OCI-LY7 (cell line): Measurements from ENCODE around the gene FUNDC2. TPM values are rescaled to one million over a fixed set of nuclear protein-coding genes. Genes with fewer than 3 reads are reported as not detected.

Experiments
- BruUV-seq: library from RNA; stranded (reverse); fragments of 400-500 nt; replicated peaks from 2 replicates; lab custom pipeline; 2021; lab: Mats Ljungman, UMichigan
- CTCF ChIA-PET: fragments of 300-600 bp; sonication (Branson Sonifier 250); formaldehyde crosslinking; loops from one replicate; lab custom pipeline; 2022; ENCODE audit warnings: antibody characterized with exemption; ENCODE audit not compliant: unreplicated experiment; lab: Charles Lee
- POLR2A ChIA-PET: fragments of 300-600 bp; sonication (Branson Sonifier 250); formaldehyde crosslinking; loops from one replicate; lab custom pipeline; 2022; ENCODE audit warnings: antibody characterized with exemption; lab: Charles Lee
- DNase-seq: peaks from one replicate; pipeline ENCODE4 v3.0.0-alpha.2; 2015; ENCODE audit warnings: low spot score
- H2AFZ ChIP-seq: fragments of 200-600 bp; sonication (generic), shearing (Covaris generic); 2 replicates; pipeline ENCODE4 v1.6.1; 2014; ENCODE audit warnings: mild to moderate bottlenecking, antibody characterized with exemption, low read length, moderate library complexity
- H3K27ac ChIP-seq: fragments of 200-600 bp; sonication (generic); 2 replicates; pipeline ENCODE4 v1.5.1; 2014; ENCODE audit warnings: mixed run types, low read depth, mild to moderate bottlenecking, moderate library complexity, low read length, inconsistent platforms; ENCODE audit not compliant: poor library complexity, severe bottlenecking
- H3K36me3 ChIP-seq: fragments of 200-600 bp; sonication (generic); 2 replicates; pipeline ENCODE4 v1.6.1; 2014; ENCODE audit warnings: mild to moderate bottlenecking, antibody characterized with exemption, low read length, moderate library complexity, mixed read lengths; ENCODE audit not compliant: insufficient read depth
- H3K4me1 ChIP-seq: fragments of 200-600 bp; sonication (generic); 2 replicates; pipeline ENCODE4 v1.5.1; 2014; ENCODE audit warnings: mild to moderate bottlenecking, low read length; ENCODE audit not compliant: insufficient read depth, poor library complexity, severe bottlenecking
- H3K4me2 ChIP-seq: fragments of 200-600 bp; sonication (generic); 2 replicates; pipeline ENCODE4 v1.6.1; 2014; ENCODE audit warnings: mild to moderate bottlenecking, low read length
- H3K4me3 ChIP-seq: fragments of 200-600 bp; sonication (generic); 2 replicates; pipeline ENCODE4 v1.5.1; 2014; ENCODE audit warnings: mild to moderate bottlenecking, low read depth, low read length; ENCODE audit not compliant: poor library complexity, severe bottlenecking
- H3K79me2 ChIP-seq: fragments of 200-600 bp; sonication (generic); 2 replicates; pipeline ENCODE4 v1.6.1; 2016; ENCODE audit warnings: low read depth, mild to moderate bottlenecking, low read length, moderate library complexity, mixed read lengths; ENCODE audit not compliant: insufficient read depth
- H3K9me2 ChIP-seq: fragments of 200-600 bp; sonication (generic); 2 replicates; pipeline ENCODE4 v1.6.1; 2016; ENCODE audit warnings: mild to moderate bottlenecking, low read length, mixed read lengths; ENCODE audit not compliant: insufficient read depth
- H3K9me3 ChIP-seq: fragments of 200-600 bp; sonication (generic); 2 replicates; pipeline ENCODE4 v1.6.1; 2014; ENCODE audit warnings: mild to moderate bottlenecking, mixed run types, low read length, mixed read lengths
- H4K20me1 ChIP-seq: fragments of 200-600 bp; sonication (generic); 2 replicates; pipeline ENCODE4 v1.6.1; 2014; ENCODE audit warnings: mild to moderate bottlenecking, antibody characterized with exemption, low read length, moderate library complexity, mixed read lengths; ENCODE audit not compliant: insufficient read depth
- CTCF ChIP-seq: fragments of 200-600 bp; sonication (generic); conservative IDR thresholded peaks from 2 replicates; pipeline ENCODE4 v1.5.1; 2014; ENCODE audit warnings: mild to moderate bottlenecking, antibody characterized with exemption, low read length, moderate library complexity, mixed read lengths
- EZH2phosphoT487 ChIP-seq: fragments of 200-600 bp; sonication (generic); IDR thresholded peaks from 2 replicates; pipeline ENCODE4 v1.6.1; 2018; ENCODE audit warnings: low read depth, borderline replicate concordance, mild to moderate bottlenecking, mixed run types, antibody characterized with exemption, low read length, moderate library complexity, mixed read lengths
- intact Hi-C: fragments of 100-400 bp; cut with micrococcal nuclease; formaldehyde crosslinking; loops from one replicate; pipeline ENCODE4 v1.10.0; 2022; ENCODE audit not compliant: unreplicated experiment
- total RNA-seq, 2 experiments: library from RNA; depleted of rRNA in 1 of 2; stranded (reverse); fragments of >200 nt in 1 of 2; shearing (Covaris generic) in 1 of 2; gene quantifications; 2 replicates each; pipeline ENCODE4 v1.2.3, GENCODE V29; 2014 to 2022

Gene FUNDC2
- total RNA-seq, 2 experiments from 2014 or later, result 37.2 to 50.0 TPM

- TF ChIP-seq CTCF (peak; percentile 77), EZH2phosphoT487 (no peak)
- no TSS peak for BruUV-seq
- Histone ChIP-seq H3K9me3 (no peaks in the 10 kb centered on the region), H3K4me2 (peak overlapping the region; percentile 57), H2AFZ (peak overlapping the region; percentile 91), H3K4me1 (peaks cover 6% of the 10 kb centered on the region), H3K36me3 (no peaks in the 10 kb centered on the region), H3K4me3 (peak overlapping the region; percentile 34), H3K27ac (no peak overlapping the region), H3K79me2 (no peaks in the 10 kb centered on the region), H3K9me2 (no peaks in the 10 kb centered on the region), H4K20me1 (no peaks in the 10 kb centered on the region)
- CTCF ChIA-PET, result no interaction called here
- peak; percentile 78 for DNase-seq
- intact Hi-C loops, result loop anchor here (1.0 to 5.0 kb wide), 6 partner anchors 47 to 840 kb away; partner anchors contain the start of gene FUNDC2
- POLR2A ChIA-PET, result interaction anchor here (1.0 kb wide), 1 partner anchor 26 kb away, joined by 4 read pairs; no protein-coding TSS in a partner anchor
Observed at GRCh38 chrX:154980330-154981115, 46.1 kb upstream of the FUNDC2 start.

- Histone ChIP-seq H3K4me2 (peak overlapping the region; percentile 47; the same call in 1 of the 2 replicates), H3K9me3 (no peaks in the 10 kb centered on the region), H2AFZ (peak overlapping the region; percentile 91), H3K79me2 (no peaks in the 10 kb centered on the region), H3K27ac (no peak overlapping the region), H3K9me2 (no peaks in the 10 kb centered on the region), H3K4me1 (peaks cover 6% of the 10 kb centered on the region), H3K4me3 (peak overlapping the region; percentile 34), H3K36me3 (no peaks in the 10 kb centered on the region), H4K20me1 (no peaks in the 10 kb centered on the region)
- ChIA-PET POLR2A (no interaction called here), CTCF (no interaction called here)
- no peak for DNase-seq
- TF ChIP-seq CTCF (peak; percentile 39; the same call in 1 of the 2 replicates), EZH2phosphoT487 (no peak)
- intact Hi-C loops, result loop anchor here (1.0 to 5.0 kb wide), 5 partner anchors 46 to 840 kb away; partner anchors contain the start of gene FUNDC2
- BruUV-seq, result no TSS peak
Observed at GRCh38 chrX:154981116-154981411, 45.6 kb upstream of the FUNDC2 start.
